LNCAP (cell line): ENCODE data around the gene RPA3.

ENCODE experiments used
- CTCF ChIP-seq: fragments of 450-650 bp; IDR thresholded peaks from 2 replicates; pipeline ENCODE4 v1.5.1; 2017; ENCODE audit warnings: mild to moderate bottlenecking

Gene RPA3

GRCh38 chr7:7756577-7756976 lies 38.2 kb upstream of the RPA3 start:
- TF ChIP-seq CTCF, result no peak

GRCh38 chr7:7751243-7752092 lies 33.1 kb upstream of the RPA3 start:
- TF ChIP-seq CTCF, result no peak

GRCh38 chr7:7750571-7751242 lies 32.3 kb upstream of the RPA3 start:
- TF ChIP-seq CTCF, result no peak

- no peak for TF ChIP-seq CTCF
These were observed 28.1 kb upstream of the RPA3 start for GRCh38 chr7:7746458-7746857.

- no peak for TF ChIP-seq CTCF
These were observed 27.6 kb upstream of the RPA3 start for GRCh38 chr7:7745966-7746365.

GRCh38 chr7:7745258-7745657 lies 26.9 kb upstream of the RPA3 start:
- no peak for TF ChIP-seq CTCF

GRCh38 chr7:7742223-7742622 lies 23.8 kb upstream of the RPA3 start:
- no peak for TF ChIP-seq CTCF
